Measurements from ENCODE around the gene UNC5A. TPM values are rescaled to one million over a fixed set of nuclear protein-coding genes. Genes with fewer than 3 reads are reported as not detected.

The UNC5A gene
- not detected for total RNA-seq

DNA sequence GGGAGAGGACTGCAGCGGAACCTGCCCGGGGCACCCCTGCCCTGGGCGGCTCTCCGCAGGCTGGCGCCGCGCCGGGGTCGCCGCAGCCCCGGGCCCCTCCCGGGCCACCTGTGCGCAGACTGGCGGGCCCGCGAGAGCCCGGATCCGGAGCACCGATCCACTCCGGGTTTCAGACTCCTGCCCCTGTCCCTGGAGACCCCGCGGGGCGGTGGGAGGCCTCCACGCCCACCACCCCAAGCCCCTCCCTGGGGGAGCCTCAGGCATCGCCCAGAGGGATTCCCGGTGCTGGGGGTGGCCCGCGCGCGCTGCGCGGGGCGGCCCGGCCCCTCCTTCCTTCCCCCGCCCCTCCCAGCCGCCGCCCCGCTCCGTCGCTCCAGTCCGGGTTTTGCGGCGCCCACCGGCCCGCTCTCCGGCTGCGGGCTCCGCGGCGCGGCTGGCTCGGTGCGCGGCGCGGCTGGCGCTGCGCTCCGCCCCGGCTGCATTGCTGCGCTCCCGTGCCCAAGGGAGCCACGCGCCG is at the start of gene UNC5A:
UNC5A (plus strand) TSS at position 479 of the 517 bp plus-strand sequence. CDS start 192 bp downstream, outside the sequence.
- Mint-ChIP-seq H3K27me3 (peaks cover 64% of the 10 kb centered on the region), H3K36me3 (ENCODE audit: low read depth) (no peaks in the 10 kb centered on the region), H3K4me3 (peak within 1 kb of the TSS; percentile 39), H3K4me1 (peaks cover 10% of the 10 kb centered on the region), H3K27ac (no peak within 1 kb of the TSS), H3K9me3 (no peaks in the 10 kb centered on the region)
- CTCF ChIA-PET: no interaction called here
- POLR2A ChIA-PET: no interaction called here
- peak; percentile 51 for DNase-seq

DNA sequence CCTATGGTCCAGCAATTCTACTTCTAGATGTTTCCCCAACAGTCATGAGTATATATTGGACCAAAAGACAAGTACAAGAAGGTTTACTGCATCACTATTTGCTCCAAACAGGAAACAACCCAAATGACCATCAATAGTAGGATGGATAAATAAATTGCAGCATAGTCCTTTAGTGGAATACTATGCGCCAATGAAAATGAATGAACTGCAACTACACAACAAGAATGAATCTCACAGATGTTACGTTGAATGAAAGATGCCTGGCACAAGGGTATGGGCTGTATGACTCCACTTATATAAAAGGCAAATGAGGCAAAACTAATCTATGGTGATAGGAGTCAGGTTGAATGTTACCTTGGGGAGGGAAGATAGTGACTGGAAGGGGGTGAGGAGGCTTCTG is 48.6 kb upstream of the UNC5A start:
- peaks cover 60% of the 10 kb centered on the region for H3K27me3 Mint-ChIP-seq
- H3K4me1 Mint-ChIP-seq: no peaks in the 10 kb centered on the region
- no peak for DNase-seq
- H3K4me3 Mint-ChIP-seq: no peak overlapping the region
- no peaks in the 10 kb centered on the region for H3K36me3 Mint-ChIP-seq (ENCODE audit: low read depth)
- H3K27ac Mint-ChIP-seq: no peak overlapping the region
- CTCF ChIA-PET: no interaction called here
- POLR2A ChIA-PET: no interaction called here
- H3K9me3 Mint-ChIP-seq: peaks cover 6% of the 10 kb centered on the region

DNA sequence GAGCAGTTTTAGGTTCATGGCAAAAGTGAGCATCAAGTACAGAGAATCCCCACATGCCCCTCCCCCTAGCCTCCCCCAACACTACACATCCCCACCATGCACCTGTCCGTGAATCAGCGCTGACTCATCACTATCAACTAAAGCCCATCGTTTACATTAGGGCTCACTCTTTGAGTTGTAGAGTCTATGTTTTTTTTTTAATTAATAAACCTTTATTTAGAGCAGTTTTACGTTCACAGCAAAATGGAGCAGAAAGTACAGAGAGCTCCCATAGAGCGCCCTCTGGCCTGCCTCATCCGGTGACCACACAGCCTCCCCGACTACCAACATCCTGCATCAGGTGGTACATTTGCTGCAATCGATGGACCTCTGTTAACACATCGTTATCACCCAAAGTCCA is 47.9 kb upstream of the UNC5A start:
- Mint-ChIP-seq H3K4me1 (no peaks in the 10 kb centered on the region), H3K27ac (no peak overlapping the region), H3K27me3 (peaks cover 60% of the 10 kb centered on the region), H3K4me3 (no peak overlapping the region), H3K9me3 (peaks cover 6% of the 10 kb centered on the region), H3K36me3 (ENCODE audit: low read depth) (no peaks in the 10 kb centered on the region)
- POLR2A ChIA-PET: no interaction called here
- CTCF ChIA-PET: no interaction called here
- DNase-seq: no peak

DNA sequence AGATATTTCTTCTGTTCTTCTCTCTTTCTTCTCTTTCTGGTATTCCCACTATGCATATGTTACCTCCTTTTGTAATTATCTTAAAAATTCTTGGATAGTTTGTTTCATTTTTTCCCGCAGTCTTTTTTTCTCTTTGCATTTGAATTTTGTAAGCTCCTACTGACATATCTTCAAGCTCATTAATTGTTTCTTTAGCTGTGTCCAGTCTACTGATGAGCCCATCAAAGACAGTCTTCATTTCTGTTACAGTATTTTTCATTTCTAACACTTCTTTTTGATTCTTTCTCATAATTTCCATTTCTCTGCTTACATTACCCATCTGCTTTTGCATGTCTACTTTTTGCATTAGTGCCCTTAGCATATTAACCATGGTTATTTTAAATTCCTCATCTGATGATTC is 44.7 kb upstream of the UNC5A start:
- no peaks in the 10 kb centered on the region for H3K4me1 Mint-ChIP-seq
- DNase-seq: no peak
- POLR2A ChIA-PET: interaction anchor here (0.6 kb wide), 1 partner anchor 16 kb away, joined by 3 read pairs; no protein-coding TSS in a partner anchor
- peaks cover 47% of the 10 kb centered on the region for H3K27me3 Mint-ChIP-seq
- CTCF ChIA-PET: no interaction called here
- H3K9me3 Mint-ChIP-seq: peaks cover 4% of the 10 kb centered on the region
- H3K4me3 Mint-ChIP-seq: no peak overlapping the region
- H3K27ac Mint-ChIP-seq: no peak overlapping the region
- H3K36me3 Mint-ChIP-seq (ENCODE audit: low read depth): no peaks in the 10 kb centered on the region

DNA sequence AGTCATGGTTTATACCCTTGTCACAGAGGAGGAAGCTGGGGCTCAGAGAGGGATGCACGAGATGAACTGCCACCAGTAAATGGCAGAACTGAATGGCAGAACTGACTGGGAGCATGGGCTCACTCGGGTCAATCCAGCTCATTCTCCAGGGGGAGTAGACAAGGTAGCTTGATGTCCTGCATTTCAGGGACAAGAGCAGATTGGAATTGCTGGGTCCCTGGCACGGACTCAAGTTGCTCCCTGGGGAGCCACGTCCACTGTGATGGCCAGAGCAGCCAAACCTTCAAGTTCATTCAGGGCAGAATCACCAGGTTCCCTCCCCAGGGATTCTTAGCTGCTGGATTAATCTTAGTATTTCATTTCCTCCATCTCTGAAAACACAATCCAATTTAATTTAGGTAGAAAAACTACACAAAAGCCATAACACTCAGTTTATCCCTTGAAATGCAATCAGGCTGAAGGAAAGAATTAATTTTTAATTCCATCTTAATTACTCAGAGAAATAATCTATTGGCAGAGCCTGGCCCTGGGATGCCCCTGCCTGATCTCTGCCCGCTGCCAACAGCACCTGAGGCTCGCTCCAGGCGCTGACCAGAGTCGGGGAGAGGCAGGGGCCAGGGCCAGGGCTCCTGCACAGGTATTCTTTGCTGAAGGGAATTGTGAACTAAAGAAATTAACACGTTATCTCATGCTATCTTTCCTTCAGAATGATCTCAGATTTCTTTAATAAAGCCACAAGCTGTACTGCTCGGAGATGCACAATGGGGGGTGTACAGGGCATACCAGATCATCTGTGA is 42.0 kb upstream of the UNC5A start:
- no peak for DNase-seq
- CTCF ChIA-PET: no interaction called here
- H3K27ac Mint-ChIP-seq: no peak overlapping the region
- no peak overlapping the region for H3K4me3 Mint-ChIP-seq
- H3K27me3 Mint-ChIP-seq: peaks cover 33% of the 10 kb centered on the region
- no peaks in the 10 kb centered on the region for H3K36me3 Mint-ChIP-seq (ENCODE audit: low read depth)
- POLR2A ChIA-PET: no interaction called here
- no peaks in the 10 kb centered on the region for H3K4me1 Mint-ChIP-seq
- peaks cover 4% of the 10 kb centered on the region for H3K9me3 Mint-ChIP-seq

DNA sequence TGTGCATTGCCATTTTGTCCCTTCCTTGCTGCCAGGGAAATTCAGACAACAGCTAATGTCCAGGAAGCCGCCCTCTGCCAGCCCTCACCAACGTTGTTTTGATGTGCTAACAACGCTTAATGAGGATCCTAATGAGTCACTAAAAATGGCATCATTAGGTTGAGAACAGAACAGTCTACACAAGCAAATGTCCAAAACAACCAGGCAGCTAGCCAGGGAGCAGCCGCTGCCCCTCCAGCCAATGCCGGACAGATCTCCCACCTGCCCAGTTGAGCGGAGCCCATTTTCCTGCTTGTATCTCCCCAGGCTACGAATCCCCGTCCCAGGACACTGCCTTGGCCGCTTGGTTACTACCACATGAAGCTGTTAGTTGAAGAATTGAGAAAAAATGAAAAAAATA is 40.4 kb upstream of the UNC5A start:
- Mint-ChIP-seq H3K4me1 (no peaks in the 10 kb centered on the region), H3K4me3 (no peak overlapping the region), H3K27me3 (peaks cover 25% of the 10 kb centered on the region), H3K27ac (no peak overlapping the region), H3K9me3 (peaks cover 4% of the 10 kb centered on the region), H3K36me3 (ENCODE audit: low read depth) (no peaks in the 10 kb centered on the region)
- POLR2A ChIA-PET: no interaction called here
- CTCF ChIA-PET: no interaction called here
- no peak for DNase-seq

DNA sequence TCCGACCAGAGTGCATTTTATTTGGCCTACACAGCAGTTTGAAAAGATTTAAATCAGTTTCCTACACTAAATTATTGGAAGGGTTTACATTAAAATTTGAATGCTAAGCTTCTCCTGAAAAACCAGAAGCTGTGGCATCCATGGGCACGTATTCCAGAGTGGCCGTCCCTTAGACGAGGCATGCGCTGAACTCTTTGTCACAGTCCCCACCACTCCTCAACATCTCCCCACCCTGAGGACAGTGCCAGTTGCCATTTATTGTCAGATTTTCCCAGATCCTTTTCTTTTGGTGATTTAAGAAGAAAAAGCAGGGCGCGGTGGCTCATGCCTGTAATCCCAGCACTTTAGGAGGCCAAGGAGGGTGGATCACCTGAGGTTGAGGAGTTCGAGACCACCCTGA is 39.9 kb upstream of the UNC5A start:
- H3K9me3 Mint-ChIP-seq: peaks cover 3% of the 10 kb centered on the region
- no peak overlapping the region for H3K4me3 Mint-ChIP-seq
- DNase-seq: no peak
- peaks cover 24% of the 10 kb centered on the region for H3K27me3 Mint-ChIP-seq
- no peaks in the 10 kb centered on the region for H3K4me1 Mint-ChIP-seq
- CTCF ChIA-PET: no interaction called here
- H3K27ac Mint-ChIP-seq: no peak overlapping the region
- H3K36me3 Mint-ChIP-seq (ENCODE audit: low read depth): no peaks in the 10 kb centered on the region
- POLR2A ChIA-PET: no interaction called here

DNA sequence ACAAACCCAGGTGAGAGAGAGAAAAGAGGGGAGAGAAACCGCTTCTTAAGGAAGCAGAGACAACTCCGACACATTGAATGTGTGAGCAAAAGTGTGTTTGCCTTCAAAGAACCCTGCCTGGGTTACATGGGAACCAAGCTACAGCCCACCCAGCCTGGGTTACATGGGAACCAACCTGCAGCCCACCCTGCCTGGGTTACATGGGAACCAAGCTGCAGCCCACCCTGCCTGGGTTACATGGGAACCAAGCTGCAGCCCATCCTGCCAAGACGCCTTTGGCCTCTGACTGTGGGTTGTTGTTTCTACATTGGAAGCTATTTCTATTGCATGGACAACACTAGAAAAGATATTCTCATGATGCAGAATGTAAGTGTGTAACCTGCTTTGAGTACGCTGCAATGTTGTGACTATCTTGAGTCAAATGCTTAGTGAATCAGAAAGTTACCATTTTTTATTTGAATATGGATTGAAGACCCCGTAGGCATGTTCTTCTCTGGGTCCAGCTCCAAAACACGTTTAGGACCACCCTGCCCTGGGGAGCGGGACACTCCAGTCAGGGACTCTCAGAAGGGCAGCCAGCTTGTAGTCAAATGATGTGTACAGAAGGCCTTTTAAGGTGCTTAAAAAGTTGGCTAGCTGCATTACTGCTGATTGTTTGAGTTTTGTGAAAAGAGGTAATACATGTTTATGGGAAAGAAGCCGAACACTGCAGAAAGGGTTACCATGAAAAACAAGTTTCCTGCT is 39.1 kb upstream of the UNC5A start:
- no peak overlapping the region for H3K4me3 Mint-ChIP-seq
- no peaks in the 10 kb centered on the region for H3K36me3 Mint-ChIP-seq (ENCODE audit: low read depth)
- no peaks in the 10 kb centered on the region for H3K4me1 Mint-ChIP-seq
- ChIA-PET CTCF (no interaction called here), POLR2A (no interaction called here)
- no peaks in the 10 kb centered on the region for H3K9me3 Mint-ChIP-seq
- H3K27ac Mint-ChIP-seq: no peak overlapping the region
- H3K27me3 Mint-ChIP-seq: peaks cover 17% of the 10 kb centered on the region
- DNase-seq: no peak

DNA sequence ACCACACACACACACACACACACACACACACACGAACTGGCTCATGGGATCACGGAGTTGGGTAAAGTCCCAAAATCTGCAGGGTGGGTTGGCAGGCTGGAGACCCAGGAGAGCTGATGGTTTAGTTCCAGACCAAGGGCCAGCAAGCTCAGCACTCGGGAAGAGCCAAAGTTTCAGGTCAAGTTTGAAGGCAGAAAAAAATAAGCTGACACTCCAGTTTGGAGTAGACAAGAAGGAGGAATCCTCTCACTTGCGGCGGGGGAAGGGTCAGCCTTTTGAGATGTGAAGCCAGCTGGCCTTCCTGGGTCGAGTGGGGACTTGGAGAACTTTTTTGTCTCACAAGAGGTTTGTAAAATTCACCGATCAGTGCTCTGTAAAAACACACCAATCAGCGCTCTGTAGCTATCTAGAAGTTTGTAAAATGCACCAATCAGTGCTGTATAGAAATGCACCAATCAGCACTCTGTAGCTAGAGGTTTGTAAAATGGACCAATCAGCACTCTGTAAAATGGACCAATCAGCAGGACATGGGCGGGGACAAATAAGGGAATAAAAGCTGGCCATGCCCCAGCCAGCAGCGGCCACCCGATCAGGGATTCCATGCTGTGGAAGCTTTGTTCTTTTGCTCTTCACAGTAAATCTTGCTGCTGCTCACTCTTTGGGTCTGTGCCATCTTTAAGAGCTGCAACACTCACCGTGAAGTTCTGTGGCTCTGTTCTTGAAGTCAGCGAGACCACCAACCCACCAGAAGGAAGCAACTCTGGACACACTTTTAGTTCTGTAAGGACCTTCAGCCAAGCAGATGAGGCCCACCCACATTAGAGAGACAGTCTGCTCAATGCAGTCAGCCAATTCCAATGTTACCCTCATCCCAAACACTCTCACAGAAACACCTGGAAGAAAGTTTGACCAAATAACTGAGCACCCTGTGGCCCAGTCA is 37.8 kb upstream of the UNC5A start:
- peaks cover 10% of the 10 kb centered on the region for H3K27me3 Mint-ChIP-seq
- no peaks in the 10 kb centered on the region for H3K36me3 Mint-ChIP-seq (ENCODE audit: low read depth)
- H3K4me1 Mint-ChIP-seq: no peaks in the 10 kb centered on the region
- H3K27ac Mint-ChIP-seq: no peak overlapping the region
- ChIA-PET POLR2A (no interaction called here), CTCF (no interaction called here)
- H3K4me3 Mint-ChIP-seq: no peak overlapping the region
- DNase-seq: no peak
- H3K9me3 Mint-ChIP-seq: no peaks in the 10 kb centered on the region

DNA sequence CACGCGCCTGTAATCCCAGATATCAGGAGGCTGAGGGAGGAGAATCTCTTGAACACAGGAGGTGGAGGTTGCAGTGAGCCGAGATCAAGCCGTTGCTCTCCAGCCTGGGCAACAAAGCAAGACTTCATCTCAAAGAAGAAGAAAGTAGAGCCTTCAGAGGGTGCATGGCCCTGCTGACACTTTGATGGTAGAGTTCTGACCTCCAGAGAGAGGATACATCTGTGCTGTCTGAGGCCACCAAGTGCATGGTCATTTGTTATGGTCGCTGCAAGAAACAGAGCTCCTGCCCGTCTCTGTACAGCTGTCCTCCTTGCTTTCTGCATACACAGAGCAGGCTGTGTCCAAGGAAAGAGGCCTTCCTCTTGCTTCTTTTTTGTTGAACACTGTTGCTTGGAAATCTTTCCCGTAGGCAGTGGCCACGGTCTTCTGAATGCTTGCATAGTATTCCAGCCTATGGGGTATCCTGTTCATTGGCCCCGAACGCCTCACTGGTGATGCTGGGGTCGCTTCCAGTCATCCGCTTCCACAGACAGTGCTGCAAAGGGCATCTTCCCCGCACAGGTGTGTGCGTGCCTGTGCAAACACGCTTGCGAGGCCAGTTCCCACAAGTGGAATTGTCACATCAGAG is 36.8 kb upstream of the UNC5A start:
- peaks cover 12% of the 10 kb centered on the region for H3K27me3 Mint-ChIP-seq
- ChIA-PET CTCF (no interaction called here), POLR2A (no interaction called here)
- H3K4me1 Mint-ChIP-seq: no peaks in the 10 kb centered on the region
- H3K9me3 Mint-ChIP-seq: no peaks in the 10 kb centered on the region
- DNase-seq: no peak
- H3K4me3 Mint-ChIP-seq: no peak overlapping the region
- no peak overlapping the region for H3K27ac Mint-ChIP-seq
- H3K36me3 Mint-ChIP-seq (ENCODE audit: low read depth): no peaks in the 10 kb centered on the region

DNA sequence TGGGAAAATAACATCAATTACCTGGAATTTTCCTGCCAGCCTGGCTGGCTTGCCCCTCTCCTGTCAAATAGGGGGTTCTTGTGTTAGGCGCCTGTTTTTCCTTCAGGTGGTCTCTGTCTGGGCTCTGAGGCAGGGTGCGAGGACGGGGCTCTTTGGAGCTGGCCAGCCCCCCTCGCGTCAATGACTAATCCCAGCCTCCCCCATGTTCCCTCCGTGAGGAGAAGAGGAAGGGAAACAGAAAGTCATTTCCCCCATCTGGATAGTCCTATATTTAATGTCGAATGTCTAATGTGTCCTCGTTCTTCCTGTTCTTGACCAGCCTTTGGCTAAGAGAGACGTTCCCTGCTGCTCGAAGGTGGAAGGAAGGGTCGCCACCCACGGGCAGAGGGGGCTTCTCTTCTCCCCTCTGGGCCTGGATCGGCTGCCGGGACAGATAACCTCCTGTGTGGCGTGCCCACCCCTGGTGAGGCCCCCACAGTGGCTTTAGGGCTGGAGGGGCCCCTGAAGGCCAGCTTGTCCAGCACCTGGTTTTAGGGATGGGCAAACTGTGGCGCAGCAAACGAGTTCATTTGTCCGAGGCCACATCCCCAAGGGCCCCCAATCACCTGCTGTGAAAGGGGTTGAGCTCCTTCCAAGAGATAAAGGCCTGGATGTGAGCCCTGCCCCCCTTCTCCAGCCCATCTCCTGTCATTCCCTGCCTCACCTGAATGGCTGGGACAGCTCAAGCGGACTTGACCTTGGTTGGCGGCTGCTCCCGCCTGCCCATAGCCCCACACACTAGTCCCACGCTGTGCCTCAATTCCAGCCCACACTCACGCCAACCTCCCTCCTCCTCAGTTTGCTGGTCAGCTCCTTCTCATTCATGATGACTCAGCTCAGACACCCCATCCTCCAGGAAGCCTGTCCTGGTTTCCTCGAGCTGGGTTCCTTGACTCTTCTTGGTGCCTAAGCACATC is 35.9 kb upstream of the UNC5A start:
- ChIA-PET CTCF (no interaction called here), POLR2A (no interaction called here)
- no peak for DNase-seq
- Mint-ChIP-seq H3K9me3 (no peaks in the 10 kb centered on the region), H3K27me3 (peaks cover 12% of the 10 kb centered on the region), H3K4me3 (no peak overlapping the region), H3K27ac (no peak overlapping the region), H3K36me3 (ENCODE audit: low read depth) (no peaks in the 10 kb centered on the region), H3K4me1 (no peaks in the 10 kb centered on the region)

DNA sequence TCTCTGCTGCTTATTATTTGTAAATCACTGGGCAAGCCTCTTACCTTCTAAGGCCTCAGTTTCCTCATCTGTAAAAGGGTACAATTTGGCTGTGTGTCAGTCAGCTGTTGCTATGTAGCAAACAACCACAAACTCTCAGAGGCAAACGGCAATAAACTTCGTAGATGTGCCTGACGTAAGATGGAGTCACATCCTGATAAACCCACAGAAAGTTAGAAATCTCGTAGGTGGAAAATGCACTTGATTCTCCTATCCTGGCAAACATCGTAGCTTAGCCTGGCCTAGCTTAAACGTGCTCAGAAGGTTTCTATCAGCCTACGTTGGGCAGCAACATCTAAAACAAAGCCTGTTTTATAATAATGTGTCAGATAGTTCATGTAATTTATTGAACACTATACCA is 35.0 kb upstream of the UNC5A start:
- POLR2A ChIA-PET: no interaction called here
- H3K27ac Mint-ChIP-seq: no peak overlapping the region
- H3K4me3 Mint-ChIP-seq: no peak overlapping the region
- no peaks in the 10 kb centered on the region for H3K36me3 Mint-ChIP-seq (ENCODE audit: low read depth)
- H3K9me3 Mint-ChIP-seq: no peaks in the 10 kb centered on the region
- peaks cover 17% of the 10 kb centered on the region for H3K27me3 Mint-ChIP-seq
- H3K4me1 Mint-ChIP-seq: no peaks in the 10 kb centered on the region
- no peak for DNase-seq
- CTCF ChIA-PET: no interaction called here

Measured in activated CD4-positive, alpha-beta memory T cell treated with anti-CD3 and anti-CD28 coated beads, Interleukin-2, amount 10 ng/mL, durations not matched to agents 7 days and 5 days (primary cell).